Naive thymus-derived CD4-positive, alpha-beta T cell (primary cell): ENCODE measurements around the gene KL. TPM values are rescaled to one million over a fixed set of nuclear protein-coding genes. Genes with fewer than 3 reads are reported as not detected.
A peak's percentile ranks its signal among the peaks of the same experiment; 100 is the strongest.

Source experiments
- ATAC-seq: fragments of 150-1000 bp; cut with Tn5 transposase; 2 replicates; pipeline ENCODE4 v1.10.0; 2021; ENCODE audit warnings: mild to moderate bottlenecking, moderate library complexity
- CTCF ChIA-PET: fragments of 350-600 bp; sonication (Branson Sonifier 250); formaldehyde crosslinking; loops from one replicate; lab custom pipeline; 2021; ENCODE audit warnings: antibody characterized with exemption; lab: Charles Lee
- POLR2A ChIA-PET: fragments of 350-600 bp; sonication (Branson Sonifier 250); formaldehyde crosslinking; loops from one replicate; lab custom pipeline; 2021; ENCODE audit warnings: antibody characterized with exemption, inconsistent platforms; lab: Charles Lee
- DNase-seq, 9 donors: peaks; one replicate each; pipeline versions ENCODE4 v3.0.0 to v3.0.0-alpha.2; 2020 to 2022; ENCODE audit warnings: mixed read lengths in 1 of 9
- H3K27ac ChIP-seq: one replicate; pipeline ENCODE4 v1.7.0; 2013; ENCODE audit warnings: mild to moderate bottlenecking, low read depth, low read length, moderate library complexity
- H3K27me3 ChIP-seq, 2 donors: one replicate each; pipeline ENCODE4 v1.7.0; 2013; ENCODE audit warnings: low read length in 2 of 2, mild to moderate bottlenecking in 2 of 2, moderate library complexity in 2 of 2; ENCODE audit not compliant: control insufficient read depth in 2 of 2, insufficient read depth in 2 of 2
- H3K36me3 ChIP-seq, 3 experiments: 1 replicate in 2 of 3; 2 replicates in 1 of 3; pipeline ENCODE4 v1.7.0; 2013; ENCODE audit warnings: low read length in 3 of 3, mild to moderate bottlenecking in 3 of 3, moderate library complexity in 1 of 3; ENCODE audit not compliant: insufficient read depth in 3 of 3, control insufficient read depth in 2 of 3
- H3K4me1 ChIP-seq, 2 donors: one replicate each; pipeline ENCODE4 v1.7.0; 2013; ENCODE audit warnings: low read length in 2 of 2, mild to moderate bottlenecking in 2 of 2, moderate library complexity in 1 of 2; ENCODE audit not compliant: control insufficient read depth in 2 of 2, insufficient read depth in 2 of 2
- H3K4me3 ChIP-seq: 2 replicates; pipeline ENCODE4 v1.7.0; 2013; ENCODE audit warnings: mild to moderate bottlenecking, low read length
- H3K9me3 ChIP-seq, 3 experiments: 1 replicate in 2 of 3; 2 replicates in 1 of 3; pipeline ENCODE4 v1.7.0; 2013; ENCODE audit warnings: low read length in 3 of 3; ENCODE audit not compliant: control insufficient read depth in 2 of 3
- H3K27ac Mint-ChIP-seq, 9 donors: one replicate each; pipeline ENCODE4 v1.8.0; 2020 to 2022; ENCODE audit warnings: mixed read lengths in 9 of 9, mild to moderate bottlenecking in 8 of 9, moderate library complexity in 5 of 9, inconsistent platforms in 2 of 9
- H3K27me3 Mint-ChIP-seq, 5 donors: one replicate each; pipeline ENCODE4 v1.8.0; 2021 to 2022; ENCODE audit warnings: mixed read lengths in 5 of 5, mild to moderate bottlenecking in 1 of 5
- H3K36me3 Mint-ChIP-seq, 5 donors: one replicate each; pipeline ENCODE4 v1.8.0; 2020 to 2022; ENCODE audit warnings: mixed read lengths in 5 of 5, mild to moderate bottlenecking in 3 of 5, inconsistent platforms in 1 of 5
- H3K4me1 Mint-ChIP-seq, 7 donors: one replicate each; pipeline ENCODE4 v1.8.0; 2020 to 2022; ENCODE audit warnings: mixed read lengths in 7 of 7, mild to moderate bottlenecking in 3 of 7, inconsistent platforms in 1 of 7
- H3K4me3 Mint-ChIP-seq, 10 donors: one replicate each; pipeline ENCODE4 v1.8.0; 2020 to 2022; ENCODE audit warnings: mild to moderate bottlenecking in 10 of 10, mixed read lengths in 10 of 10, moderate library complexity in 6 of 10, inconsistent platforms in 2 of 10
- H3K9me3 Mint-ChIP-seq, 11 donors: one replicate each; pipeline ENCODE4 v1.8.0; 2020 to 2022; ENCODE audit warnings: mixed read lengths in 11 of 11, mild to moderate bottlenecking in 4 of 11, inconsistent platforms in 1 of 11, moderate library complexity in 1 of 11
- intact Hi-C, 2 donors: fragments of 100-400 bp; cut with micrococcal nuclease; formaldehyde crosslinking; loops; one replicate each; pipeline ENCODE4 v1.15.1; 2023
- polyA plus RNA-seq, 2 donors: library from polyadenylated mRNA; unstranded; fragments of 300-500 nt; fragmentation: Illumina TruSeq; gene quantifications; one replicate each; pipeline ENCODE4 v1.2.3, GENCODE V29; 2021
- total RNA-seq, 6 experiments: library from RNA in 5 of 6; stranded (reverse) in 5 of 6; gene quantifications; 1 replicate in 5 of 6; 2 replicates in 1 of 6; pipeline ENCODE4 v1.2.3 and lab custom pipeline; 2021 to 2026

The KL gene
- total and polyA plus RNA-seq, 7 experiments from 2014 or later, result 0.15 to 0.36 (median 0.22) TPM; not detected in 2

DNA sequence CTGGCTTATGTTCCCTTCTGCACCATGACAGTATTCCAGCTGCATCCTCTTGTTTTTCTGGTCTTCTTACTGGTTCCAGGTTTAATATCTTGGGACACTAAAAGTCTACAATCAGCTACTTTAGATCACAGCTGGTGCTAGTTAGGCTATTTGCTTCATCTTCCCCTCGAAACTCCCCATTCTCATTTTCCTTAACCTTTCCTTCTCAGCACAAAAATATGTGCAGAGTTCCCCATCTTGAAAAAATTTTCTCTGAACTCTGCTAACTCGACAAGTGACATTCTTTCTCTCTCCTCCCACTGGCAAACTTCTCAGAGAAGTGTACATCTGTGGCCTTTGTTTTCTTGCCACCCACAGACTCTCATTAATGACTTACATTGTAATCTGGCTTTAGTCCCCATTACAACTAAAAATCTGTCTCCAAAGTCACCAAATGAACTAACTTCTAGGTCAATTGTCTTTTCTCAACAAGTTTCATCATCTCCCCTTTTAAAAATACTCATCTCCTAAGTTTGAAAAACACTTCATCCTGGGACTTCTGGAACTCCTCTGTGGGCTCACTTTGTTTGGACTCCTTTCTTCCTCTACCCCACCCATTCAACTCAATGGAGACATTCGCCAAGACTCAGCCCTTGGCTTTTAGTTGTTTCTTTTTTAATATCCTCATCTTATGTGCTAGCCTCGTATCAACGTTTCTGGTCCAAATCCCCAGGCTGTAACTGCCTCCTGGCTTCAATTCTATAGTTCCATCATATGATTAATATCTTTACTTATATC lies 7.1 kb upstream of the KL start:
- intact Hi-C loops, result no loop called here
- Histone ChIP-seq H3K27me3 (peaks cover 1% of the 10 kb centered on the region in 2 donors), H3K36me3 (no peaks in the 10 kb centered on the region), H3K4me1 (no peaks in the 10 kb centered on the region), H3K9me3 (peaks cover 0 to 12% (median 7%) of the 10 kb centered on the region in 3 experiments), H3K27ac (no peak overlapping the region), H3K4me3 (no peak overlapping the region)
- Mint-ChIP-seq H3K36me3 (peaks cover 3 to 20% (median 9%) of the 10 kb centered on the region in 5 donors), H3K4me3 (no peak overlapping the region), H3K4me1 (peaks cover 0 to 6% (median 0%) of the 10 kb centered on the region in 7 donors), H3K9me3 (peaks cover 9 to 36% (median 21%) of the 10 kb centered on the region in 11 donors), H3K27me3 (peaks cover 42 to 62% (median 44%) of the 10 kb centered on the region in 5 donors), H3K27ac (no peak overlapping the region)
- CTCF ChIA-PET, result interaction anchor here (0.5 kb wide), 1 partner anchor 137 kb away, joined by 5 read pairs; no protein-coding TSS in a partner anchor
- ATAC-seq, result no peak
- POLR2A ChIA-PET, result no interaction called here
- DNase-seq, result no peak

DNA sequence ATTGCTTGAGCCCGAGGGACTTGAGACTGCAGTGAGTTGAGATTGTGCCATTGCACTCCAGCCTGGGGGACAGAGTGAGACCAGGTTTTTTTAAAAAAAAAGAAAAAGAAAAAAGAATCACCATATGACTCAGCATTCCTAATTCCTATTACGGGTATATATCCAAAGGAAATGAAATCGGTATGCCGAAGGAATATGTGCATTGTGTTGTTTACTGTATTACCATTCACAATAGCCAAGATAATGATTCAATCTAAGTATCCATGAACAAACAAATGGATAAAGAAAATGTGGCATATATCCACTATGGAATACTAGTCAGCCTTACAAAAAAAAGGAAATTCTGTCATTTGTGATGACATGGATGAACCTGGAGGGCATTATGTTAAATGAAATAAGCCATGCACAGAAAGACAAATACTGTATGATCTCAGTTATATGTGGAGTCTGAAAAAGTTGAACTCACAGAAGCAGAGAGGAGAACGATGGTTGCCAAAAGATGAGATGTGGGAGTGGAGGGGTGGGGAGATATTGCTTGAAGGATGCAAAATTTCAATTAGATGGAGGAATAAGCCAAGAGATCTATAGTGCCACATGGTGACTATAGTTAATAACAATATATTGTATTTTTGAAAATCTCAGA lies 4.3 kb upstream of the KL start:
- peaks cover 54 to 72% (median 60%) of the 10 kb centered on the region in 5 donors for H3K27me3 Mint-ChIP-seq
- ATAC-seq (no peak), DNase-seq (no peak)
- ChIA-PET POLR2A (no interaction called here), CTCF (no interaction called here)
- H3K4me3 Mint-ChIP-seq, result no peak overlapping the region
- Histone ChIP-seq H3K9me3 (peaks cover 0 to 12% (median 7%) of the 10 kb centered on the region in 3 experiments), H3K27me3 (peaks cover 4% of the 10 kb centered on the region in 2 donors), H3K27ac (no peak overlapping the region), H3K36me3 (no peaks in the 10 kb centered on the region), H3K4me3 (no peak overlapping the region), H3K4me1 (peaks cover 0 to 3% of the 10 kb centered on the region in 2 donors)
- peaks cover 3 to 20% (median 9%) of the 10 kb centered on the region in 5 donors for H3K36me3 Mint-ChIP-seq
- intact Hi-C loops, result no loop called here
- H3K9me3 Mint-ChIP-seq, result peaks cover 9 to 36% (median 21%) of the 10 kb centered on the region in 11 donors
- H3K4me1 Mint-ChIP-seq, result peaks cover 6 to 14% (median 10%) of the 10 kb centered on the region in 7 donors
- no peak overlapping the region for H3K27ac Mint-ChIP-seq

DNA sequence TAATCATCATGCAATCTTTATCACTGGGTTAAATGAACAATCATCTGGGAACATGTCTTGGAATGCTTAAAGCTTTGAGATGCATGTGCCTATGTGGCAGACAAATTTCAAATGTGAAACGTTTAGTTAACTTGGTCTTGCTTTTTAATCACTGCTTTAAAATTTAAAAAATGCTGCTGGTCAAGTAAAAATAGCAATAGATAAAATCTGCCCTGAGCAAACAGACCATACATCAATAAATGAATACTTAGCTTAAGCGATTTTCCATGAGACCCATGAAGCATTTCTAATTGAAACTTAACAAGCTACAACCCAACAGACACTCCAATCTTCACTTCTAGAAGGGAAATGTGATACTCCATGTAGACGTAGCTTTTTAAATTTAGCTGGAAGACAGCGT lies 1.9 kb upstream of the KL start:
- no peak for ATAC-seq
- DNase-seq, result no peak
- peaks cover 10 to 21% (median 15%) of the 10 kb centered on the region in 7 donors for H3K4me1 Mint-ChIP-seq

DNA sequence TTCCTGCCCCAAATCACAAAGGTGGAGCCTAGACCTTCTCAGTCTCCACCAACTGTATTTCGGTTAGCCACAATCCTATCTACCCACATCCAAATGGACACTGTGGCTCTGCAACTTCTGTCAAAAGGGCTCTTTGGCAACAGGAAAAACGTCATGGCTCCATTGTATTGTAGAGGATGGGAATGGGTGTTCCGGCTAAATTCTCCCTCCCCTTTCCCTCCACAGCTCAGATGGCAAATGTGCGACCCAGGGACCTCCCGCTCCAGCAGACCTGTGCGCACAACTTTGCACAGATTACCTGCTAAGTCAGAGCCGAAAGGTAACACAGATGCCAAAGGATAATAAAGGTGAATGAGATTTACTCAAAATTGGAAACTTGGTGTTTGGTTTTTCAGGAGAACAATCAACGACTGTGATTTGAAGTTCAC lies 968 bp upstream of the KL start:
- ATAC-seq (no peak), DNase-seq (no peak)
- H3K27ac ChIP-seq, result no peak overlapping the region
- peaks cover 3 to 7% of the 10 kb centered on the region in 2 donors for H3K4me1 ChIP-seq
- intact Hi-C loops, result loop anchor here in 1 of 2 donors (5.0 kb wide), 3 partner anchors 233 to 707 kb away; no protein-coding TSS in a partner anchor
- H3K27me3 ChIP-seq, result peaks cover 4 to 7% of the 10 kb centered on the region in 2 donors
- POLR2A ChIA-PET, result no interaction called here
- CTCF ChIA-PET, result no interaction called here
- peaks cover 66 to 84% (median 71%) of the 10 kb centered on the region in 5 donors for H3K27me3 Mint-ChIP-seq
- peaks cover 0 to 9% (median 0%) of the 10 kb centered on the region in 5 donors for H3K36me3 Mint-ChIP-seq
- peak overlapping the region in 1 of 9 donors; percentile 17 for H3K27ac Mint-ChIP-seq
- H3K9me3 Mint-ChIP-seq, result peaks cover 0 to 9% (median 0%) of the 10 kb centered on the region in 11 donors
- peaks cover 10 to 21% (median 15%) of the 10 kb centered on the region in 7 donors for H3K4me1 Mint-ChIP-seq
- no peaks in the 10 kb centered on the region for H3K9me3 ChIP-seq
- peak overlapping the region; percentile 56 to 80 (median 76) for H3K4me3 Mint-ChIP-seq
- H3K36me3 ChIP-seq, result no peaks in the 10 kb centered on the region
- no peak overlapping the region for H3K4me3 ChIP-seq

More for the DNA sequence above, 1.9 kb upstream of the KL start:
- Mint-ChIP-seq H3K27me3 (peaks cover 62 to 76% (median 68%) of the 10 kb centered on the region in 5 donors), H3K9me3 (peaks cover 0 to 15% (median 6%) of the 10 kb centered on the region in 11 donors), H3K27ac (no peak overlapping the region), H3K36me3 (peaks cover 0 to 10% (median 6%) of the 10 kb centered on the region in 5 donors), H3K4me3 (peak overlapping the region in 2 of 10 donors; percentile 17 to 80)
- H3K4me1 ChIP-seq, result peaks cover 3 to 7% of the 10 kb centered on the region in 2 donors
- intact Hi-C loops, result no loop called here
- no peaks in the 10 kb centered on the region for H3K9me3 ChIP-seq
- H3K27ac ChIP-seq, result no peak overlapping the region
- no peak overlapping the region for H3K4me3 ChIP-seq
- POLR2A ChIA-PET, result no interaction called here
- CTCF ChIA-PET, result no interaction called here
- peaks cover 4 to 7% of the 10 kb centered on the region in 2 donors for H3K27me3 ChIP-seq
- no peaks in the 10 kb centered on the region for H3K36me3 ChIP-seq

DNA sequence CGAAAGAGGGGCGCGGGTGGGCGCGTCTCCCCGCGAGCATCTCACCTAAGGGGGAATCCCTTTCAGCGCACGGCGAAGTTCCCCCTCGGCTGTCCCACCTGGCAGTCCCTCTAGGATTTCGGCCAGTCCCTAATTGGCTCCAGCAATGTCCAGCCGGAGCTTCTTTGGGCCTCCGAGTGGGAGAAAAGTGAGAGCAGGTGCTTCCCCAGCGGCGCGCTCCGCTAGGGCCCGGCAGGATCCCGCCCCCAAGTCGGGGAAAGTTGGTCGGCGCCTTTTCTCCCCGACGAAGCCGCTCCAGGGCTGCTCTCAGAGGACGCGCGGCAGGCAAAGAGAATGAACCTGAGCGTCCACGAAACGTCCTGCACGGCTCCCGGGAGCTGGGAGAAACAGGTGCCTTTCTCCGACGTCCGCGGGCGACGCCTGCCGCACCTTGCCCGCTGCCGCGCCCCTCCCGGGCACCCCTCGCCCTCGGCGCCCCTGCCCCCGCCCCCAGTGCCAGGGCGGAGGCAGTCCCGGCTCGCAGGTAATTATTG lies 366 bp upstream of the KL start:
- Mint-ChIP-seq H3K9me3 (peaks cover 0 to 9% (median 0%) of the 10 kb centered on the region in 11 donors), H3K36me3 (peaks cover 0 to 7% (median 0%) of the 10 kb centered on the region in 5 donors), H3K27ac (peak overlapping the region in 1 of 9 donors; percentile 17), H3K27me3 (peaks cover 69 to 85% (median 73%) of the 10 kb centered on the region in 5 donors), H3K4me3 (peak overlapping the region; percentile 56 to 80 (median 76)), H3K4me1 (peaks cover 10 to 21% (median 15%) of the 10 kb centered on the region in 7 donors)
- peak in 2 of 9 donors; percentile 1 to 31 for DNase-seq
- H3K9me3 ChIP-seq, result no peaks in the 10 kb centered on the region
- H3K27ac ChIP-seq, result no peak overlapping the region
- ChIA-PET POLR2A (no interaction called here), CTCF (no interaction called here)
- peak overlapping the region; percentile 29 for H3K4me3 ChIP-seq
- ATAC-seq, result no peak
- peaks cover 3 to 7% of the 10 kb centered on the region in 2 donors for H3K4me1 ChIP-seq
- H3K27me3 ChIP-seq, result peaks cover 4 to 7% of the 10 kb centered on the region in 2 donors
- intact Hi-C loops, result loop anchor here (2.0 to 5.0 kb wide), 6 partner anchors 234 to 706 kb away; partner anchors contain the start of gene PDS5B (in 1 of the 2)
- no peaks in the 10 kb centered on the region for H3K36me3 ChIP-seq

DNA sequence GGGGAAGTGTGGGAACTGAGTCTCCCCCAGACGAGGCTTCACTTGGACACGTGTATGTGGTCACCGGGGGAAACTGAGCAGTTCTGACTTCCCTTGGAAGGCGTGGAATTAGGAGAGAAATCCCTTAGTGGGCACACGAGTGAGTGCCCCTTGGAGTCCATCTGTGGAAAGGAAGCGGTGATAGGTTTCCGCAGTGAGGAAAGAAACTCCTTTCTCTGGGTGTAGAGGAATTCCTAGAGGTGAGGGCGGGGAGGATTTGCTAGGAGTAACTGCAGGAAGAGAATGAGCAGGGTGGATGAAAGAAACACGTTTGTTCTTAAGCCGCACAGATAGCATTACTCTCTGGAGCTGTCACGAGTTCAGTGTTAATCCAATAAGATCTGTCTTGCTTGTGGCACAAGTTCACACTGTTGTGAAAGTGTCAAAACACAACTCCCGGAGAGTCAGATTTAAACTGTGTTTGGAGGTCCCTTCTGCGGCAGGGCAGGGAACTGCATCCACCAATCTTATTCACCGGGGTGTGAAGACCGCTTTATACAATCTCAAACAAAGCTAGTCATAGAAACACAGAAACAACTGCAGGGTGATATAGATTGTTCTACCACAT lies 1.2 kb downstream of the KL start:
- Histone ChIP-seq H3K27ac (no peak overlapping the region), H3K36me3 (no peaks in the 10 kb centered on the region), H3K9me3 (no peaks in the 10 kb centered on the region), H3K27me3 (peaks cover 4 to 7% of the 10 kb centered on the region in 2 donors), H3K4me3 (peak overlapping the region; percentile 30), H3K4me1 (peaks cover 3 to 7% of the 10 kb centered on the region in 2 donors)
- ChIA-PET CTCF (no interaction called here), POLR2A (no interaction called here)
- peaks cover 0 to 4% (median 0%) of the 10 kb centered on the region in 11 donors for H3K9me3 Mint-ChIP-seq
- H3K4me1 Mint-ChIP-seq, result peaks cover 10 to 21% (median 15%) of the 10 kb centered on the region in 7 donors
- ATAC-seq (peak; percentile 80), DNase-seq (peak in 6 of 9 donors; percentile 6 to 47 (median 18))
- H3K27ac Mint-ChIP-seq, result peak overlapping the region in 2 of 9 donors; percentile 49 to 66
- peak overlapping the region; percentile 37 to 81 (median 73) for H3K4me3 Mint-ChIP-seq
- intact Hi-C loops, result loop anchor here (1.0 to 5.0 kb wide), 9 partner anchors 112 to 705 kb away; partner anchors contain the start of genes PDS5B (in 2 of the 2) and N4BP2L2 (in 1 of the 2)
- H3K27me3 Mint-ChIP-seq, result peaks cover 65 to 83% (median 71%) of the 10 kb centered on the region in 5 donors
- peaks cover 0 to 8% (median 0%) of the 10 kb centered on the region in 5 donors for H3K36me3 Mint-ChIP-seq
